Hematopoietic multipotent progenitor cell treated with erythropoietin and hydrocortisone succinate and interleukin-3 and kit ligand, for 4 days (in vitro differentiated cells): Measurements from ENCODE around the gene SYNPO2.

ENCODE experiments used
- DNase-seq: peaks from one replicate; pipeline ENCODE4 v3.0.0-alpha.2; 2015

SYNPO2 gene

DNA sequence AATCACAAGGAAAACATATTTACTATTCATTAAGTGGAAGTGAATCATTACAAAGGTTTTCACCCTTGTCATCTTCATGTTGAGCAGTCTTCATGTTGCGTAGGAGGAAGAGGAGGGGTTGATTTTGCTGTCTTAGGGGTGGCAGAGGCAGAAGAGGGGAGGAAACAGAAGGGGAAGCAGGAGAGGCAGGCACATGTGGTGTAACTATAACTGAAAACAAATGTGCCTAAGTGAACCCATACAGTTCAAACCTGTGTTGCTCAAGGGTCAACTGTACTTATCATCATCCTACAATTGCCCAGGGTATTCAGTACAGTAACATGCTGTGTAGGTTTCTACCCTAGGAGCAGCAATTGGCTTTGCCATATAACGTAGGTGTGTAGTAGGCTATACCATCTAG, 47.2 kb downstream of the SYNPO2 start:
- DNase-seq = peak; percentile 45

- no peak for DNase-seq
Observed at GRCh38 chr4:118936406-118936805, 47.8 kb downstream of the SYNPO2 start.

- DNase-seq = no peak
Observed at GRCh38 chr4:118939169-118939783, 50.6 kb downstream of the SYNPO2 start.

DNA sequence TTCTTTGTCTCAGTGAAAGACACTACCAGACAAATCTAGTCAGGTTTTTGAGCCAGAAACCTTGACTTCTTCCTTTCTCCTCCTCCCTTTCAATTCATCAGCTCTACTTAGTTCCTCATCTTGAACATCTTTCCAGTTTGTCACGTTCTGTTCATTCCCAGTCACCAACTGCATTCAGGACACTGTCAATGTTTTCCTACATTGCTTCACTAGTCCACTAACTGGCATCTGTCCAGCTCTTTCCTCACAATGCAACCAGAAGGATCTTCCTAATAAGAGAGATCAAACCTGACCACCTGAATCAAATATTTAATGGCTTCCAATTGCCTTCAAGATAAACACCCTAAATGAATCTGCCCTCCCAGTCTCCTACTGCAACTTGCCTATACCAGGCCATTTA, 52.5 kb downstream of the SYNPO2 start:
- no peak for DNase-seq

- no peak for DNase-seq
Observed at GRCh38 chr4:118941799-118942198, 53.1 kb downstream of the SYNPO2 start.

DNA sequence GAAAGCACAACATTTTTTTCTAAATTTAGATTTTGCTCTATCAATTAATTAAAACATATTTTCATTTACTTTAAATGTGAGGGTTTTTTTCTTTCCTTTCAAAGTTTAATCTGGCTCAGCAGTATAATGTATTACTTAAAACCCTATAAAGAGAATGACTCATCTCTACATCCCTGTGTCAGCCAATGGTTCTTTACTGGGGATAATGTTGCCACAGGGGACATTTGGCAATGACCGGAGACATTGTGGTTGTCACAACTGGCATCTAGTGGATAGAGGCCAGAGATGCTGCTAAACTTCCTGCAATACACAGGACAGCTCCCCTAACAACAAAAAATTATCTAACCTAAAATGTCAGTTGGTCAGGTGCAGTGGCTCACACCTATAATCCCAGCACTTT, 53.8 kb downstream of the SYNPO2 start:
- DNase-seq = peak; percentile 32

GRCh38 chr4:118947095-118947494, 58.4 kb downstream of the SYNPO2 start:
- no peak for DNase-seq

GRCh38 chr4:118948545-118949144, 60.0 kb downstream of the SYNPO2 start:
- DNase-seq = no peak

DNA sequence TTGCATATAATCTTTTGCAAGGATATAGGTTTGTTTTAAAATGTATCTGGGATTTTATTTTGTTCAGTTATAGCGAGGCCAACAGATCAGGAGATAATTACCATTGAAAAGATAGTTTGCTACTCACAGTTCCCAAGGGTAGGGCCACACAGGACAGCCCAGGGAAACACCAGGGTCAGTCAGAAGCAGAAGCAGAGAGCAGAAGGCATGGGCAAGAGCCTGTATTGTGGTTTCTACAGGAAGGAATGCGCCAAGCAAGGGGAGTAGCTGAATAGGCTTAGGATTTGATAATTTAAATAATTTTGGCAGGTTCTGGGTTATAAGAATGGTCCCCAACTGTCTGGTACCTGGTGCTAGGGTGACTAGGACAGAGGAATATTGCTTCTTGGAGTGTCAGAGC, 61.6 kb downstream of the SYNPO2 start:
- peak; percentile 21 for DNase-seq

DNA sequence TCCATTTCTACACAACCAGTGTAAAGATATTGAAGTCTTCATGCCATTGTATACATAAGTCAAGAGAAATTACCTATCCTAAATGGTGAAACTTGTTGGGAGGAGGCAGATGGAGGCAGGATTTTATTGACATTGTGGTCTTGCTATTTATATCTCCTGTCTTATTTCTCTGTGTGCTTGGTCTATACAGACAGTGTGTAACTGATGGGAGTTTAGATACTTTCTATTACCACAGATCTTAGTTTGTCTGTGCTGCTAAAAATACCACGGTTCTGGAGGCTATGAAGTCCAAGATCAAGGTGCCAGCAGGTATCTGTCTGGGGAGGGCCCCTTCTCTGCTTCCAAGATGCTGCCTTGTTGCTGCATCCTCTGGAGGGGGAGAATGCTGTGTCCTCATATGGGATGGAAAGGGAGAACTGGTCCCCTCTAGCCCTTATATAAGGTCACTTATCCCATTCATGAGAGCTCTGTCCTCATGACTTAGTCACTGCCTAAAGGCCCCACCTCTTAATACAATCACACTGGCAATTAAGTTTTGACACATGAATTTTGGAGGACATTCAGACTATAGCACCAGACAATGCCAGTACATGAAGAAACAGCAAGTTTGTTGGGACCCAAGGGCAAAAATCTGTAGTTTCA, 62.4 kb downstream of the SYNPO2 start:
- no peak for DNase-seq

- DNase-seq = no peak
Observed at GRCh38 chr4:118953276-118953675, 64.6 kb downstream of the SYNPO2 start.

- DNase-seq = peak; percentile 16
Observed at GRCh38 chr4:118954246-118954645, 65.6 kb downstream of the SYNPO2 start.

DNA sequence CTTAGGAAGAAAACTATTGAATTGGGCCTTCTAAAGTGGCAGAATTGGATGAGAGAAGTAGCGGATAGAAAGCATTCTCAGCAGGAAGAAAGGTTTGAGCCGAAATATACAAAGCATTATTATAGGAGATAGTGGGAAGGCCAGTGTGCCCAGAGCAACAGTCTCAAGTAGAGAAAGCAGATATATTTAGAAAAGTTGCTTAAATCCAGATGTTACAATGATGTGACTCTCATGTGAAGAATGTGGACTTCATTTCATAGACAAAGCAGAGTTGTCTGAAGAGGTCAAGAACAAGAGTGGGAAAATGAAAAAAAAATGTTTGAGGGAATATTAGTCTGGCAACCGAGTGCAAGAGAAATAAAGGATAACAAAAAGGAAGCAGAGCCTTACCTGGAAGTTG, 66.9 kb downstream of the SYNPO2 start:
- no peak for DNase-seq

DNA sequence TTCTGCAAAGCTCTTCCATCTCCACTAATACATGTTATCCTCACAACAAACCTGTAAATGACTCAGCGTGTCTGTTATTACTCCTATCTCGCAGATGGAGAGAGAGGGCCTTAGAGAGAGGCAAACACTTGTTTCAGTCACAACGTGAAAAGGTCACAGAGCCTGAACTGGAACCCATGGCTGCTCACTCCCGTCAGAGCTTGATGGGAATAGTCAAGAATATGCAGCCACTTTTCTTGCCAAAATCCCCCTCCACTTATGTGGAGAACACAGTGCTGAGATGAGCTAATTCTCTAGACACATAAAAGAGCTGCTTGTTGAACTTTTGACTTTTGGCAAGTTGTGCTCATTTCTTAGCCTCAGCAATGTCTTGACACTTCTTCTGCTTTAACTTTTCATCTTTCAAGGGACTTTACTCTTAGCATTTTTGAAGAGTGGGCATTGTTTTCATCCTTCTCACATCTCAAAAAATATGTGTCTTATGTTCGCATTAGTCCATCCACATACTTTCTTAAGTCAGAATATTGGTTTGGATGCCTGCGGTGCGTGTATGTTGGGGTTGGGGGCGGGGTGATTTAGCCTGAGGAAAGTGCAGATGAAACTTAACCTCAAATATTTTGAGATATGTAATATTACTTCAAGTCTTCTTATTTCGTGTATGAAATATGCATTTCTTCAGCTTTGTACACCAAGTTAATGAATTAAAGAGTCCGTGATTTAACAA, 69.2 kb downstream of the SYNPO2 start:
- no peak for DNase-seq

DNA sequence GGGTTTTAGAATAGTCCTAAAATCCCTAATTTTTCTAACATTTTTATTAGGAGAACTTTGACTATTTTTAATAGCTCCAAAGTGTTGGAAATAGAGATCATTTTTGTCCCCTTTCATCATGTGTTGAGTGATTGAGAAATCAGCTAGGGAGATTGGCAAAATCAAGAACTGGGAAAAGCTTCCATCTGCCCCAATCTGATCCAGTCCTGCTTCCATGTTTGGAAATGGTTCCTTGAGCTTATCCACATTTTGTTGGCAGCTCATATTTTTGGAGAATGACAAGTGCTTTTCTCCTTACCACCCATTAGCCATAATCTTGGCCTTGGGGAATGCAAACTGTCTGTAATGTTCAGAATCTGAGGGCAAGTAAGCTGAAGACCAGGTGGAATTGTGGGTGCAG, 73.9 kb downstream of the SYNPO2 start:
- no peak for DNase-seq

GRCh38 chr4:118964891-118965411, 76.3 kb downstream of the SYNPO2 start:
- DNase-seq = peak; percentile 36

GRCh38 chr4:118967393-118967792, 78.7 kb downstream of the SYNPO2 start:
- no peak for DNase-seq

DNA sequence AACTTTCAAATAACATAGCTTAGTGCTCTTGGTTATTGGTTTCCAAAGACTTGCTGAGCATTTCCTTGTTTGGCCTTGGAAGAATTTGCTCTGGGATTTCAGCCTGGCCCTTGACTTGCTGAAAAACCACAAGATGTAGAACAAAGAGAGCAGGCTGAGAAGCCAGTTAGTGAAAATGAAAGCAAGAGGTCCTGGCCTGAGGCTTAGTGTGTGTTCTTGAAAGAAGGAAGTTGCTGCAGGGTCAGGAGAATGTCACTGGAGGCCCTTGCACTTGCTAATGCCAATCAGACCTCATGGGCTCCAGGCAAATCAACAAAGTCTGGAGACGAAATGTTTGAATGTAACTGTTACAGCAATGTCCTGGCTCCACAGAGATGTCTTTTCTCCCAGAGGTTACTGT, 79.4 kb downstream of the SYNPO2 start:
- DNase-seq = peak; percentile 77

DNA sequence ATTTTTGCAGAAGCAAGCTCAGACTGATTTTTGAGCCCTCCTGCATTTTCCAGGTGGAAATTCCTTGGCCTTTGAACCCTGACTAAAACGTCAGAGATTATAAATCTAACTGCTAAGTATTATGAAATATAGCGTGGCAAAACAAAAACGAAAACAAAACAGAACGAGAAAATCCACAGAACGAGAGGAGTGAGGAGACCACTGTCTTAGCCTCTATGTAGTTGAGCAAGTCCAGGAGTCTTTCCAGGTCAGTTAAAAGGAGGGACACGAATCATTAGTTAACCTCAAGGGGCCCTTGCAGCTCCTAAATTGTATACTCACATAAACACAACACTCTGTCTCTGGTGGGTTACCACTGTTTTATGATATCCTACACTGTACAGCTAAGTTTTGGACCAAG, 80.2 kb downstream of the SYNPO2 start:
- no peak for DNase-seq

GRCh38 chr4:118969359-118969758, 80.7 kb downstream of the SYNPO2 start:
- peak; percentile 69 for DNase-seq

DNA sequence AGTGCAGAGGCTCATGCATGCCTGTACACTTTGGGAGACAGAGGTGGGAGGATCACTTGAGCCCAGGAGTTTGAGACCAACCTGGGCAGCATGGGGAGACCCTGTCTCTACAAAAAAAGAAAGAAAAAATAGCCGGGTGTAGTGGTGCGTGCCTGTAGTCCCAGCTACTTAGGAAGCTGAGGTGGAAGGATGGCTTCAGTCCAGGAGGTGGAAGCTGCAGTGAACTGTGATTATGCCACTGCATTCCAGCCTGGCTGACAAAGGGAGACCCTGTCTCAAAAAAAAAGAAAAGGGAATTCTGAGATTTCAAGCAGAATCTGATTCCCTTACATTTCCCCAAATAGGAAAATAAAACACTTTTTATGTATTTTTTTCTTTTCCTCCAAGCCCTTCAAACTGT, 83.5 kb downstream of the SYNPO2 start:
- DNase-seq = no peak

DNA sequence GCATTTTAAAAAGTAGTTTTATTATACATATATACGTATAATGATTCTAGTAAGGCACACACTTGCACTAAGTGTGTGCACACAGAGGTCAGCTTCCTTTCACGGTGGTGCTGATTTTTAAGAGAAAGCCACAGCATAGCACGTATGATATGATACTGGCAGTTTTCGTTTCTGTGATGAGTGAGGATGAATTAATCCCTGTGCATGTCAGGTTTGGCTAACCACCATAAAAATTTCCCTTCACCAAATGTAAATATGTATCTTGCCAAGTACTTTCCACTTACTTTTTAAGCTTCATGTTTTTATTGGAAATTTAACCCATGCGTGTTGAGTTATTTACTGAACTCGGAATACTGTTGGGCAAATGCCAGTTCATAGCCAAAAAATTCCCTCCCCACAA, 84.6 kb downstream of the SYNPO2 start:
- no peak for DNase-seq

- DNase-seq = no peak
Observed at GRCh38 chr4:118974758-118975157, 86.1 kb downstream of the SYNPO2 start.
